Central memory CD8-positive, alpha-beta T cell (primary cell): ENCODE results near the gene MEAK7.

Experiments used
- ATAC-seq: fragments of 150-1000 bp; cut with Tn5 transposase; replicated peaks from 2 replicates; pipeline ENCODE4 v1.10.0; 2022; ENCODE audit warnings: mild to moderate bottlenecking, moderate FRiP score, moderate number of reproducible peaks; ENCODE audit not compliant: poor library complexity, severe bottlenecking; ENCODE audit errors: extremely low read depth
- DNase-seq, 2 donors: peaks; one replicate each; pipeline ENCODE4 v3.0.0; 2021; ENCODE audit warnings: low spot score in 2 of 2
- H3K27ac Mint-ChIP-seq: one replicate; pipeline ENCODE4 v1.8.0; 2022; ENCODE audit warnings: low read depth, mild to moderate bottlenecking, moderate library complexity, mixed read lengths
- H3K27me3 Mint-ChIP-seq: one replicate; pipeline ENCODE4 v1.8.0; 2022; ENCODE audit warnings: mixed read lengths
- H3K36me3 Mint-ChIP-seq: one replicate; pipeline ENCODE4 v1.8.0; 2022; ENCODE audit warnings: mild to moderate bottlenecking, moderate library complexity, mixed read lengths; ENCODE audit not compliant: insufficient read depth
- H3K4me1 Mint-ChIP-seq: one replicate; pipeline ENCODE4 v1.8.0; 2022; ENCODE audit warnings: mixed read lengths
- H3K4me3 Mint-ChIP-seq: one replicate; pipeline ENCODE4 v1.8.0; 2022; ENCODE audit warnings: mild to moderate bottlenecking, moderate library complexity, mixed read lengths
- H3K9me3 Mint-ChIP-seq: one replicate; pipeline ENCODE4 v1.8.0; 2022; ENCODE audit warnings: mixed read lengths

MEAK7 gene

GRCh38 chr16:84514874-84515835 lies 10.7 kb upstream of the MEAK7 start:
- Mint-ChIP-seq H3K27ac (peak overlapping the region; percentile 93), H3K4me3 (peak overlapping the region; percentile 67), H3K9me3 (no peaks in the 10 kb centered on the region), H3K4me1 (peaks cover 68% of the 10 kb centered on the region), H3K36me3 (peaks cover 12% of the 10 kb centered on the region), H3K27me3 (no peaks in the 10 kb centered on the region)
- DNase-seq (peak; percentile 64 to 85), ATAC-seq (peak; percentile 89)

GRCh38 chr16:84514295-84514873 lies 9.9 kb upstream of the MEAK7 start:
- H3K4me1 Mint-ChIP-seq = peaks cover 60% of the 10 kb centered on the region
- H3K36me3 Mint-ChIP-seq = peaks cover 10% of the 10 kb centered on the region

GRCh38 chr16:84513666-84514065 lies 9.2 kb upstream of the MEAK7 start:
- peaks cover 55% of the 10 kb centered on the region for H3K4me1 Mint-ChIP-seq

More at GRCh38 chr16:84514295-84514873, 9.9 kb upstream of the MEAK7 start:
- Mint-ChIP-seq H3K27me3 (no peaks in the 10 kb centered on the region), H3K4me3 (peak overlapping the region; percentile 67), H3K27ac (peak overlapping the region; percentile 93), H3K9me3 (no peaks in the 10 kb centered on the region)
- DNase-seq = no peak
- ATAC-seq = no peak

GRCh38 chr16:84513123-84513522 lies 8.7 kb upstream of the MEAK7 start:
- Mint-ChIP-seq H3K9me3 (no peaks in the 10 kb centered on the region), H3K4me3 (peak overlapping the region; percentile 67), H3K36me3 (peaks cover 7% of the 10 kb centered on the region), H3K27ac (peak overlapping the region; percentile 93), H3K4me1 (peaks cover 54% of the 10 kb centered on the region), H3K27me3 (no peaks in the 10 kb centered on the region)
- no peak for ATAC-seq
- DNase-seq = no peak

More at GRCh38 chr16:84513666-84514065, 9.2 kb upstream of the MEAK7 start:
- ATAC-seq (no peak), DNase-seq (no peak)
- H3K27ac Mint-ChIP-seq = peak overlapping the region; percentile 93
- H3K9me3 Mint-ChIP-seq = no peaks in the 10 kb centered on the region
- peak overlapping the region; percentile 67 for H3K4me3 Mint-ChIP-seq
- H3K27me3 Mint-ChIP-seq = no peaks in the 10 kb centered on the region
- H3K36me3 Mint-ChIP-seq = peaks cover 7% of the 10 kb centered on the region

- peak overlapping the region; percentile 46 for H3K27ac Mint-ChIP-seq
Observed at GRCh38 chr16:84511831-84512230, 7.4 kb upstream of the MEAK7 start.

GRCh38 chr16:84511180-84511800 lies 6.8 kb upstream of the MEAK7 start:
- Mint-ChIP-seq H3K4me3 (peak overlapping the region; percentile 23), H3K4me1 (peaks cover 50% of the 10 kb centered on the region), H3K27ac (peak overlapping the region; percentile 46), H3K36me3 (peaks cover 7% of the 10 kb centered on the region), H3K9me3 (no peaks in the 10 kb centered on the region), H3K27me3 (no peaks in the 10 kb centered on the region)
- DNase-seq = peak; percentile 79 to 84
- ATAC-seq = no peak

More at GRCh38 chr16:84511831-84512230, 7.4 kb upstream of the MEAK7 start:
- DNase-seq (no peak), ATAC-seq (no peak)
- Mint-ChIP-seq H3K4me3 (peak overlapping the region; percentile 23), H3K9me3 (no peaks in the 10 kb centered on the region), H3K36me3 (peaks cover 10% of the 10 kb centered on the region), H3K4me1 (peaks cover 56% of the 10 kb centered on the region), H3K27me3 (no peaks in the 10 kb centered on the region)

- DNase-seq (no peak), ATAC-seq (no peak)
- Mint-ChIP-seq H3K27ac (no peak overlapping the region), H3K4me1 (peaks cover 48% of the 10 kb centered on the region), H3K27me3 (no peaks in the 10 kb centered on the region), H3K36me3 (peaks cover 10% of the 10 kb centered on the region), H3K4me3 (peak overlapping the region; percentile 13), H3K9me3 (no peaks in the 10 kb centered on the region)
Observed at GRCh38 chr16:84509032-84509950, 4.8 kb upstream of the MEAK7 start.

- Mint-ChIP-seq H3K27me3 (no peaks in the 10 kb centered on the region), H3K4me1 (peaks cover 47% of the 10 kb centered on the region), H3K4me3 (peak overlapping the region; percentile 13), H3K27ac (no peak overlapping the region), H3K36me3 (peaks cover 10% of the 10 kb centered on the region), H3K9me3 (no peaks in the 10 kb centered on the region)
- DNase-seq (no peak), ATAC-seq (no peak)
Observed at GRCh38 chr16:84508502-84508901, 4.0 kb upstream of the MEAK7 start.

GRCh38 chr16:84507011-84507982 lies 2.8 kb upstream of the MEAK7 start:
- Mint-ChIP-seq H3K27me3 (no peaks in the 10 kb centered on the region), H3K4me1 (peaks cover 41% of the 10 kb centered on the region), H3K9me3 (no peaks in the 10 kb centered on the region), H3K36me3 (peaks cover 10% of the 10 kb centered on the region), H3K27ac (no peak overlapping the region), H3K4me3 (peak overlapping the region; percentile 90)
- ATAC-seq = no peak
- DNase-seq = no peak

GRCh38 chr16:84505249-84506187 lies 1.1 kb upstream of the MEAK7 start:
- H3K27me3 Mint-ChIP-seq = no peaks in the 10 kb centered on the region
- H3K9me3 Mint-ChIP-seq = no peaks in the 10 kb centered on the region
- H3K4me1 Mint-ChIP-seq = peaks cover 32% of the 10 kb centered on the region
- DNase-seq (no peak), ATAC-seq (no peak)
- H3K4me3 Mint-ChIP-seq = peak overlapping the region; percentile 90
- H3K27ac Mint-ChIP-seq = peak overlapping the region; percentile 87
- peaks cover 10% of the 10 kb centered on the region for H3K36me3 Mint-ChIP-seq
